SJCRH30 (cell line): ENCODE results near the gene PDIA3. TPM values are rescaled to one million over a fixed set of nuclear protein-coding genes. Genes with fewer than 3 reads are reported as not detected.
A peak's percentile ranks its signal among the peaks of the same experiment; 100 is the strongest.
"Not testable (repeated sequence)": the region's sequence is repeated elsewhere in the genome, so short reads cannot be mapped to it uniquely, and the experiment has no call there.

Experiments
- DNase-seq, 2 experiments: peaks; one replicate each; pipeline ENCODE4 v3.0.0-alpha.2; 2015 to 2020
- H3K27ac ChIP-seq: fragments of 250-450 bp; sonication (Bioruptor Pico); 2 replicates; pipeline ENCODE4 v1.5.1; 2020; ENCODE audit warnings: mild to moderate bottlenecking, moderate library complexity
- H3K27me3 ChIP-seq: fragments of 250-450 bp; sonication (Bioruptor Pico); 2 replicates; pipeline ENCODE4 v1.5.1; 2020; ENCODE audit warnings: mild to moderate bottlenecking, moderate library complexity
- H3K36me3 ChIP-seq: fragments of 250-450 bp; sonication (Bioruptor Pico); 2 replicates; pipeline ENCODE4 v1.5.1; 2020; ENCODE audit warnings: mild to moderate bottlenecking, moderate library complexity
- H3K4me1 ChIP-seq: fragments of 250-450 bp; sonication (Bioruptor Pico); 2 replicates; pipeline ENCODE4 v1.5.1; 2020; ENCODE audit warnings: mild to moderate bottlenecking, moderate library complexity
- H3K4me3 ChIP-seq: fragments of 250-450 bp; sonication (Bioruptor Pico); 2 replicates; pipeline ENCODE4 v1.5.1; 2020; ENCODE audit warnings: mild to moderate bottlenecking, moderate library complexity
- H3K9me3 ChIP-seq: fragments of 250-450 bp; sonication (Bioruptor Pico); replicated peaks from 2 replicates; pipeline ENCODE4 v1.5.1; 2020; ENCODE audit warnings: mild to moderate bottlenecking, moderate library complexity
- total RNA-seq: library from RNA; depleted of rRNA; stranded (reverse); fragments of >200 nt; shearing (Covaris generic); gene quantifications from 2 replicates; pipeline ENCODE4 v1.2.3, GENCODE V29; 2014

The PDIA3 gene
- total RNA-seq, 1 experiment from 2014 or later = 229 TPM

DNA sequence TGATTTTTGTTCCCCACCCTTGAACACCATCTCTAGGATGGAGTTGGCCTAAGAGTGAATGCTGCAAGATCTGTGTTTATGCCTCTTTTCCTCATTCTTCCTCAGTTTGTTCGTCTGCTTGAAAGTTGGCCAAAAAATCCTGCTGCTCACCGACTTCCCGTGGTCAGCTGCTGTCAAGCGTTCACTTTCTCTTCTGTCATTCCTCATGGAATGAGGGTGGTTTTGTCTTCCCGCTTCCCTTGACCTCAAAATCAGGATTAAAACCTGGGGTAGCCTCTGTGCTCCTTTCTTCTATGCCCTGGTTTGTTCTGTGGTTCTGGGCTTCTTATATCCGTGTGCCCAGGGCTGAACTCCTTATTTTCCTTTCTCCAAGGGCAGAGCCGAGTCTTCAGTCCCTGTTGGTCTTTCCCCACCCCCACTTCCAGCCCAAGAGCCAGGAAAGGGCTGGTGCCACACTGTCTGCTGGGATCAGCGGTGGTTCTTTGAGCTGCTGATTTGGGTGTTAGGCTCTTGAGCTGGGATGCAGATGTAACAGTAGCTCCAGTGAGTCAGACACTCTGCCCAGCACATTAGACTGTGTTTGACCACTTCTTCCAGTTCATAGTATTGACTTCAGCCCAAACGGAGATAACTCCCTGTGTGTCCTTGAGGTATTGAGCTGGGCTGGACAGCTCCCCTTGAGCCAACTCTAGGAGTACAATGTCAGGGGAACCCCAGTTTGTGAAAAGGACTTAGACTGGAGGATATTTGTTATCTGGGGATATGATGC lies 48.2 kb downstream of the PDIA3 start:
- no peaks in the 10 kb centered on the region for H3K27me3 ChIP-seq
- H3K4me1 ChIP-seq = peaks cover 8% of the 10 kb centered on the region; the same call in 1 of the 2 replicates
- H3K9me3 ChIP-seq = no peaks in the 10 kb centered on the region
- 0 out of 2 replicates have a peak overlapping the region, but pooled peaks have one; percentile 6 for H3K27ac ChIP-seq
- no peak overlapping the region for H3K4me3 ChIP-seq
- peaks cover 32% of the 10 kb centered on the region for H3K36me3 ChIP-seq
- DNase-seq = no peak

DNA sequence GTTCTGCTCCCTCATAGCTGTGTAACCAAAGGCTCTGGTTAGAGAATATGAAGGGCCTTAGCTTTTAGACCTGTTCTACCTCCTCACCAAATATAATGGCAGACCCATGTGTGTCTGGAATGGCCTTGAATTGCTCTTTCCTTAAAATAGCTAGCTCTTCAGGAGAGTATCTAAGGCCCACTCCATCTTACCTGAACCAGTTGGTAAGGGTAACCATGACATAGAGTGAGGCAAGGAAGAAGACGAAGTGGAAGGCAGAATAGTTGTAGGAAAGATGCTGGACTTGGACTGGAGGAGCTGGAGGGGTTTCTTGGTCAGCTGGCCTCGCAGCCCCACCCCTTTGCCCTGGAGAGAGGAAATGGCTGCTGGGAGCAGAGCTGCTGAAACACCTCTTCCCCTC lies 49.0 kb downstream of the PDIA3 start:
- no peak overlapping the region for H3K27ac ChIP-seq
- no peaks in the 10 kb centered on the region for H3K27me3 ChIP-seq
- peaks cover 12% of the 10 kb centered on the region; the same call in 1 of the 2 replicates for H3K4me1 ChIP-seq
- DNase-seq = no peak
- H3K36me3 ChIP-seq = peaks cover 32% of the 10 kb centered on the region
- no peaks in the 10 kb centered on the region for H3K9me3 ChIP-seq
- no peak overlapping the region for H3K4me3 ChIP-seq

DNA sequence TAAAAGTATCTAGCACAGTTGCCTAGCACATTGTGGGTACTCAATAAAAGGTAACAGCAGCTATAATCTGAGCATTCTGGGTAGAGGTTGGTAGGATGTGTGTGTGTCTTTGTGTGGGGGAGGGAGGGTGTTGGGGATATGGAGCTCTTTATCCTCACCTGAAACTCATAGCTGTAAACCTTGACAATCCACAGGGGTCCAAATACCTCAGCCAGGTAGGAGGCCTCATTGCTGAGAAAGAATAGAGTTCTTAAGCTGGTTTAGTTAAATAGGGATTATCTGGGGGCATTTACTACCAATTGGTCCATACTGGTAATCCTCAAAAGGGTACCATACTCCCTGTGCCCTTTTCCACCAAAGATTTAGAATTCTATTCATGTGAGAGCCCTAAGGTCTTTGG lies 49.8 kb downstream of the PDIA3 start:
- no peak overlapping the region for H3K4me3 ChIP-seq
- peaks cover 32% of the 10 kb centered on the region for H3K36me3 ChIP-seq
- H3K27ac ChIP-seq = no peak overlapping the region
- peaks cover 12% of the 10 kb centered on the region; the same call in 1 of the 2 replicates for H3K4me1 ChIP-seq
- H3K27me3 ChIP-seq = no peaks in the 10 kb centered on the region
- no peak for DNase-seq
- H3K9me3 ChIP-seq = no peaks in the 10 kb centered on the region

DNA sequence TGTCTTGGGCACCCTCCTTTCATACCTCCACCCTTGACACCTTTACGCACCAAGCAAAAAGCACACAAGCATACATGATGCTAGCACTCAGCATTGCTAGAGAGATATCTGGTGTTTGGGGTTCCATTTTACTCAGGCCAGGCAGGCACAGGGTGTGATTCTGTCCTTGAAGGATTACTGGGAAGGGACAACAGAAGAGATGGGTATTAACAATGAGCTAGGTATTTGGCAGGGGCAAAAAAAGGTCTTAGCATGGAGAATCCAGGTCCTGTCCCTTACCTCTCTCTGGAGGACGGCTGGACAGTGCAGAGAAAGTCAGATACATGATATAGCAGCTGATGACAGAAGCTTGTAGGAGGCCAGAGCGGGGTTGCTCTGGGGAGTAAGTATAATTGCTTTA lies 50.3 kb downstream of the PDIA3 start:
- DNase-seq = no peak
- peaks cover 34% of the 10 kb centered on the region for H3K36me3 ChIP-seq
- no peak overlapping the region for H3K4me3 ChIP-seq

DNA sequence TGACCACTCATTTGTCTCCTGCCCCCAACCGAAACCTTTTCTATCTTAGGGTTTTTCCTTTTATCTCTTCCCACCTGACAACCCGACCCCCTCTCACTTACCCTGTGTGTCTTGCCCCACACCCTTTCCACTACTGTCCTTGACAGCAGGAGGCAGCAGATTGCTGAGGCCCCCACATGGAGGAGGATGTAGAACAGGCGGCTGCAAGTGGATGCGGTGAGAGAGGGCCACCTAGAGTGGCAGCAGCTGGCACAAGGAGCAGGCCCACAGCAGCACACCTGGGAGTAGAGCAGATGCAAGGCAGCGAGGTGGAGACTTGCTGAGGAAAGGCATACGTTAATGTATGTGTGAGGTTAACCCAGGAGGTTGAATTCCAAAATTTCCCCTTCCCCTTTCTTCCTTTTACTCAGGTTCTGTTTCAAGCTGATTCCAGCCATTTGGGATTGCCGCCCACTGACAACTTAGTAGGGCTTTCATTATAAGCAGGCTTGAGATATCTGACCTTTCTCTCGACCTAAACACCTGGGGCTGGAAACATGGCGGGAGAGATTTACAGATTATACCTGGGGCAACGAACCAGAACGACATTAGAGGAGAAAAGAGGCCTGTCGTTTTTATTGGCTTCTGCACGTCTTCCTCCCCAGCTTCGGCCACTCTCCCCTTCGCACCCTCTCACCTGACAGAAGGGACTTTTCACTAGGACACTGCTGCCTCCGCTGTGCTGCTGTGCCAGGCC lies 53.1 kb downstream of the PDIA3 start:
- Histone ChIP-seq H3K27ac (no peak overlapping the region), H3K9me3 (no peaks in the 10 kb centered on the region), H3K27me3 (no peaks in the 10 kb centered on the region), H3K4me1 (peaks cover 13% of the 10 kb centered on the region; the same call in 1 of the 2 replicates), H3K4me3 (no peak overlapping the region), H3K36me3 (peaks cover 43% of the 10 kb centered on the region)
- DNase-seq = no peak

More for the DNA sequence above, 50.3 kb downstream of the PDIA3 start:
- Histone ChIP-seq H3K27me3 (no peaks in the 10 kb centered on the region), H3K9me3 (no peaks in the 10 kb centered on the region), H3K27ac (no peak overlapping the region), H3K4me1 (peaks cover 15% of the 10 kb centered on the region; the same call in 1 of the 2 replicates)

DNA sequence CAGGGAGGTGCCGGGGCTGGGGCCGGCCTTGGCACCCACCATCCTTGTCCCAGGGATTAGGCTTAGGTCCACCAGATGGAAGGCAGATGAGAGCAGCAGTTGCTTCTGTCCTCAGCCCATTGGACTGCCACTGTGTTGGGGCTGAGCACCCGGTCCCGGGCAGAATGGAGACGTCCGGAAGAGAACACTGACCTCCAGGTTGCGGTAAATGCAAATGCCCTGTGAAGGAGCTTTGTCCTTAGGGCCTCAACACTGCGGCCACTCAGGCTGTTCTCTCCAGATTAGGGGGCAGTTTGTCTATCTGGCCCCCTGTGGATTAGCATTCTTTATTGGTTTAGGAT lies 53.7 kb downstream of the PDIA3 start, which contains the start of gene SERINC4:
SERINC4 (minus strand) TSS at position 276 of the 341 bp plus-strand sequence; CDS start at position 42, 234 bp downstream.
- no peaks in the 10 kb centered on the region for H3K27me3 ChIP-seq
- peak within 1 kb of the TSS; percentile 73 for H3K4me3 ChIP-seq
- peaks cover 43% of the 10 kb centered on the region for H3K36me3 ChIP-seq
- H3K9me3 ChIP-seq = no peaks in the 10 kb centered on the region
- H3K4me1 ChIP-seq = peaks cover 9% of the 10 kb centered on the region; the same call in 1 of the 2 replicates
- DNase-seq = no peak
- peak within 1 kb of the TSS; percentile 14 for H3K27ac ChIP-seq

DNA sequence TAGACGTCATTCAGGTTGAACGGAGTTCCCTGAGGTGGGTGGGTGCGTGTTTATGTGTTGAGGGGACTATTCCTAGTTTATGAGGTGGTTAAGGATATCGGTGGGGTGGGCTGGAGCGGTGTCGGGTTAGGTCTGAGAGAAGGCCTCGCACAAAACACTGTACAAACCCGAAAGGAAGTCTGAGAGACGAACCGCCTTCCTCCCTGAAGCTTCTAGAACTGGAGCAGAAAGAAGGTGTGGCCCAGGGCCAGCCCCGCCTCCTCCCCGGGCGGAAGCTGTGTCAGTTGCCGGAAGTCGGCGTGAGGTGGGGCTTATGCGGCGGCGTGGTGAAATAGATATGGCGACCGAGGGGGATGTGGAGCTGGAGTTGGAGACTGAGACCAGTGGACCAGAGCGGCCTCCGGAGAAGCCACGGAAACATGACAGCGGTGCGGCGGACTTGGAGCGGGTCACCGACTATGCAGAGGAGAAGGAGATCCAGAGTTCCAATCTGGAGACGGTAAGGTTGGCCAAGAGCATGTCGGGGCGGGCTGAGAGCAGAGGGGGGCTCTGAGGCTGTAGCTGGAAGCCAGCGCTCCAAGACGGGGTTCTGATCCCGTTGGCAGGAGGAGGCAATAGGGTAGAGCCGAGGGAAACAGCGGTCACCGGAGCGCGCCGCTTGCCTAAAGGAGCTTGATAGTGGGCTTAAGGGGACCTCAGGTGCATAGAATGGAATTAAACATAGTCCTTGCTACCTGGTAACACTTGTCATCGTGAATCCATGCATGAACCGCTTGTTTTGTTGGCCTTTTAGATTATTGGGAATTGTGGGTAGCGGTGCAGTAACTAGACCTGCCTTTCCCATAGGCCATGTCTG lies 54.3 kb downstream of the PDIA3 start, which contains the start of gene HYPK:
HYPK (plus strand) TSS at position 314 of the 856 bp plus-strand sequence; CDS start at position 338, 24 bp downstream.
- Histone ChIP-seq H3K27me3 (no peaks in the 10 kb centered on the region), H3K36me3 (peaks cover 43% of the 10 kb centered on the region), H3K4me1 (peaks cover 9% of the 10 kb centered on the region; the same call in 1 of the 2 replicates), H3K4me3 (peak within 1 kb of the TSS; percentile 73), H3K27ac (peak within 1 kb of the TSS; percentile 14), H3K9me3 (no peaks in the 10 kb centered on the region)
- peak; percentile 88 to 89 for DNase-seq

DNA sequence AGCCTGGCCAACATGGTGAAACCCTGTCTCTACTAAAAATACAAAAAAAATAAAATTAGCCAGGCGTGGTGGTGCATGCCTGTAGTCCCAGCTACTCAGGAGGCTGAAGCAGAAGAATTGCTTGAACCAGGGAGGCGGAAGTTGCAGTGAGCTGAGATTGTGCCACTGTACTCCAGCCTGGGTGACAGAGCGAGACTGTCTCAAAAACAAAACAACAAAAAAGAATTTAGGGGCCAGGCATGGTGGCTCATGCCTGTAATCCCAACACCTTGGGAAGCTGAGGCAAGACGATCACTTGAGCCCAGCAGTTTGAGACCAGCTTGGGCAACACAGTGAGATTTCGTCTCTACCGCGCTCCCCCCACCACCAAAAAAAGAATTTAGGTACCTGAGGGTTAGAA lies 56.4 kb downstream of the PDIA3 start:
- peaks cover 52% of the 10 kb centered on the region for H3K36me3 ChIP-seq
- not testable (repeated sequence) for H3K4me3 ChIP-seq, H3K9me3 ChIP-seq, DNase-seq, H3K4me1 ChIP-seq, H3K27me3 ChIP-seq, H3K27ac ChIP-seq

DNA sequence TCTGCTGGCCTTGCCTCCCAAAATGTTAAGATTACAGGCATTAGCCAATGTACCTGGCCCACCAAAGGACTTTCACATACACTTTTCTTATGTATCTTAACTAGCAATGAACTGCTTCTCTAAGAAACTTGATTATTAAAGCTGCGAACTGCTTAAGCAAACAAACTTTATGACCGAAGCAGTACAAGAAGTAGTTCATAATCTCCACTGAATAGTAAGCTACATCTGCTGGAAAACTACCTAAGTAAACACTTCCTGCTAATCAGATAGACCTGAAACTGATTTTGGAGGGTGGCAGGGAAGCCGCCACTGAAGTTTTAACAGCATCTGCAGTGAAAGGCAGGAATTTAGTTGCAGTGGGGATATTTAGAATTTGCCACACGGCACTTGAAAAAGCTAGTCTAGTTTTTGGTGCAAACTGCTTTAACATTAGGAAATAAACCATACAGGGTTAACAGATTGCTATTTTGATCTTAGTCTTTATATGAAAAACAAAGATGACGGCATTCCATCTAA lies 62.3 kb downstream of the PDIA3 start:
- Histone ChIP-seq H3K4me1 (no peaks in the 10 kb centered on the region), H3K36me3 (peaks cover 86% of the 10 kb centered on the region), H3K9me3 (no peaks in the 10 kb centered on the region), H3K27me3 (no peaks in the 10 kb centered on the region), H3K27ac (no peak overlapping the region), H3K4me3 (no peak overlapping the region)
- DNase-seq = no peak

DNA sequence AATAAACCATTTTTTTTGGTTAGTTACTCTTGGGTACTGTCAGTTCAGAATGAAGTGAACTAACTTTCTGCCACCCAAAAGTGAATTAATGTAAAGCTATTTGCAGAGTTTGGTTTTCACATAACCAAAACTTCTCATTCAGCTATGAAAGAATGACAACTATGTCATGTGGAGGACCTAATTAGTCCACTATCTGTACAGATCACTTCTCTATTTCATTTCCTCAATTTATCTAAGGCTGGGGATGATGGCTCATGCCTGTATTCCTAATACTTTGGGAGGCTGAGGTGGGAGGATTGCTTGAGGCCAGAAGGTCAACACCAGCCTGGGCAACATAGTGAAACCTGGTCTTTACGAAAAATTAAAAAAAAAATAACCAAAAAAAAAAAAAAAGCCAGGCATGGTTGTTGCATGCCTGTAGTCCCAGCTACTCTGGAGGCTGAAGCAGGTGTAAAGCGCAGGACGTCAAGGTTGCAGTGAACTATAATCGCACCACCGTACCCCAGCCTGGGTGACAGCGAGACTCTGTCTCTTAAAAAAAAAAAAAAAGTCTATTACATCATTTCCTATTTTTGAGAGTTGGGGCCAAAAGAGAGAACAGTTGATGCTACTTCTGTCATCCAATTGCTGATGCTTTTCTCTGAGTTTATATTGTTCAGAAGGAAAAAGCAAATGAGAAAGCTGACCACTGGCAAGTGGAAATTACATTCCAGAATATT lies 62.9 kb downstream of the PDIA3 start:
- Histone ChIP-seq H3K9me3 (no peaks in the 10 kb centered on the region), H3K27ac (no peak overlapping the region), H3K36me3 (peaks cover 89% of the 10 kb centered on the region), H3K4me1 (no peaks in the 10 kb centered on the region), H3K27me3 (no peaks in the 10 kb centered on the region), H3K4me3 (no peak overlapping the region)
- no peak for DNase-seq

DNA sequence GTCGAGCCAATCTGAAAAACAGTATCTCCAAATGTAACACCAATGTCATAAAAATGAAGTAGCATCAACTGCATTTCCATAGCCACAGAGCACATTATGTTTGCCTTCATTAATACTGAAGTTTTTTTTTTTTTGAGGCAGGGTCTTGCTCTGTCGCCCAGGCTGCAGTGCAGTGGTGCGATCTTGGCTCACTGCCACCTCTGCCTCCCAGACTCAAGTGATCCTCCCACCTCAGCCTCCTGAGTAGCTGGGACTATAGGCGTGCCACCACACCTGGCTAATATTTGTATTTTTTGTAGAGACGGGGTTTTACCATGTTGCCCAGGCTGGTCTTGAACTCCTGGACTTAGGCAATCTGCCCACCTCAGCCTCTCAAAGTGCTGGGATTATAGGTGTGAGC lies 68.8 kb downstream of the PDIA3 start:
- H3K27ac ChIP-seq, H3K4me3 ChIP-seq, H3K27me3 ChIP-seq, H3K9me3 ChIP-seq, DNase-seq, H3K4me1 ChIP-seq: not testable (repeated sequence)
- peaks cover 68% of the 10 kb centered on the region for H3K36me3 ChIP-seq

DNA sequence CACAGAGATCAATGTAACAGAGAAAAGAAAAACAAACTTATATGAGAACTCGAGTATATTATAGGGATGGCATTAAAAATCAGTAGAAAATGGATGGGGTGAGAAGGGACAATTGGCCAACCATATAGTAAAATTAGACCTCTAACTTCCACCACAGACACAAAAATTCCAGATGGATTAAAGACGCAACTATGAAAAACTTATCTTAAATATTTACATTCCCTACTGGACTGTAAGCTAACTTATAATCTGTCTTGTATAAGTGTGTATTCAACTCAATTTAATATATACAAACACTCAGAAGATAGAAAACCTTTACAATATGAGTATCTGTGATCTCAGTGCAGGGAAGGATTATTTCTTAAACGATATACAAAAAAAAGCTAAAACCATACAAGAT lies 75.3 kb downstream of the PDIA3 start:
- Histone ChIP-seq H3K36me3 (peaks cover 20% of the 10 kb centered on the region), H3K4me3 (no peak overlapping the region)
- no peak for DNase-seq

More for the DNA sequence above, 75.3 kb downstream of the PDIA3 start:
- Histone ChIP-seq H3K27ac (no peak overlapping the region), H3K9me3 (no peaks in the 10 kb centered on the region), H3K4me1 (peaks cover 8% of the 10 kb centered on the region; the same call in 1 of the 2 replicates), H3K27me3 (no peaks in the 10 kb centered on the region)
